Type B pancreatic cell (in vitro differentiated cells): ENCODE measurements around the gene OR10AD1. TPM values are rescaled to one million over a fixed set of nuclear protein-coding genes. Genes with fewer than 3 reads are reported as not detected.
A peak's percentile ranks its signal among the peaks of the same experiment; 100 is the strongest.

Experiments
- DNase-seq: peaks from one replicate; pipeline ENCODE4 v3.0.0; 2021; ENCODE audit warnings: mixed read lengths; ENCODE audit not compliant: unreplicated experiment; ENCODE audit errors: extremely low spot score
- H3K27ac Mint-ChIP-seq: 2 replicates; pipeline ENCODE4 v1.8.0; 2021; ENCODE audit warnings: mild to moderate bottlenecking, mixed read lengths
- H3K27me3 Mint-ChIP-seq: 2 replicates; pipeline ENCODE4 v1.8.0; 2021; ENCODE audit warnings: mixed read lengths
- H3K36me3 Mint-ChIP-seq: 2 replicates; pipeline ENCODE4 v1.8.0; 2021; ENCODE audit warnings: mixed read lengths
- H3K4me1 Mint-ChIP-seq: one replicate; pipeline ENCODE4 v1.8.0; 2021; ENCODE audit warnings: mixed read lengths; ENCODE audit not compliant: unreplicated experiment
- H3K4me3 Mint-ChIP-seq: 2 replicates; pipeline ENCODE4 v1.8.0; 2021; ENCODE audit warnings: mild to moderate bottlenecking, mixed read lengths
- H3K9me3 Mint-ChIP-seq: 2 replicates; pipeline ENCODE4 v1.8.0; 2021; ENCODE audit warnings: mixed read lengths
- CTCF ChIP-seq: fragments of 200-600 bp; sonication (generic); conservative IDR thresholded peaks from 2 replicates; pipeline ENCODE4 v1.5.0; 2021; ENCODE audit warnings: antibody characterized with exemption, mild to moderate bottlenecking
- total RNA-seq: library from RNA; stranded (reverse); gene quantifications from 2 replicates; pipeline ENCODE4 v1.2.1, GENCODE V29; 2021; ENCODE audit warnings: low replicate concordance

The OR10AD1 gene
- total RNA-seq, 1 donor from 2014 or later, result not detected

GRCh38 chr12:48165089-48165981, 37.8 kb downstream of the OR10AD1 start:
- TF ChIP-seq CTCF, result peak; percentile 99
- Mint-ChIP-seq H3K27me3 (peaks cover 2% of the 10 kb centered on the region), H3K9me3 (no peaks in the 10 kb centered on the region), H3K36me3 (no peaks in the 10 kb centered on the region), H3K27ac (no peak overlapping the region), H3K4me3 (no peak overlapping the region), H3K4me1 (no peaks in the 10 kb centered on the region)
- DNase-seq, result no peak

GRCh38 chr12:48164451-48164850, 38.6 kb downstream of the OR10AD1 start:
- H3K27ac Mint-ChIP-seq, result no peak overlapping the region
- DNase-seq, result no peak
- no peak overlapping the region for H3K4me3 Mint-ChIP-seq
- TF ChIP-seq CTCF, result no peak
- peaks cover 2% of the 10 kb centered on the region for H3K27me3 Mint-ChIP-seq
- no peaks in the 10 kb centered on the region for H3K36me3 Mint-ChIP-seq
- no peaks in the 10 kb centered on the region for H3K9me3 Mint-ChIP-seq
- H3K4me1 Mint-ChIP-seq, result no peaks in the 10 kb centered on the region

GRCh38 chr12:48163150-48163747, 39.8 kb downstream of the OR10AD1 start:
- Mint-ChIP-seq H3K36me3 (no peaks in the 10 kb centered on the region), H3K9me3 (no peaks in the 10 kb centered on the region), H3K4me1 (peaks cover under 1% of the 10 kb centered on the region), H3K27ac (no peak overlapping the region), H3K4me3 (no peak overlapping the region), H3K27me3 (peaks cover 2% of the 10 kb centered on the region)
- no peak for TF ChIP-seq CTCF
- no peak for DNase-seq

GRCh38 chr12:48160807-48161206, 42.3 kb downstream of the OR10AD1 start:
- no peak overlapping the region for H3K4me3 Mint-ChIP-seq
- DNase-seq, result no peak
- no peaks in the 10 kb centered on the region for H3K36me3 Mint-ChIP-seq
- peaks cover 11% of the 10 kb centered on the region for H3K4me1 Mint-ChIP-seq
- no peaks in the 10 kb centered on the region for H3K9me3 Mint-ChIP-seq
- peaks cover 2% of the 10 kb centered on the region for H3K27me3 Mint-ChIP-seq
- no peak for TF ChIP-seq CTCF
- H3K27ac Mint-ChIP-seq, result no peak overlapping the region

GRCh38 chr12:48160046-48160445, 43.0 kb downstream of the OR10AD1 start:
- Mint-ChIP-seq H3K27ac (no peak overlapping the region), H3K4me1 (peaks cover 11% of the 10 kb centered on the region), H3K36me3 (no peaks in the 10 kb centered on the region), H3K4me3 (no peak overlapping the region), H3K27me3 (no peaks in the 10 kb centered on the region), H3K9me3 (no peaks in the 10 kb centered on the region)
- no peak for TF ChIP-seq CTCF
- DNase-seq, result no peak
